ENCODE results near the gene CACNA1B. TPM values are rescaled to one million over a fixed set of nuclear protein-coding genes. Genes with fewer than 3 reads are reported as not detected.
"Not testable (repeated sequence)": the region's sequence is repeated elsewhere in the genome, so short reads cannot be mapped to it uniquely, and the experiment has no call there.

CACNA1B gene
- total and polyA plus RNA-seq, 2 donors from 2014 or later, result 0.03 TPM; not detected in 1

DNA sequence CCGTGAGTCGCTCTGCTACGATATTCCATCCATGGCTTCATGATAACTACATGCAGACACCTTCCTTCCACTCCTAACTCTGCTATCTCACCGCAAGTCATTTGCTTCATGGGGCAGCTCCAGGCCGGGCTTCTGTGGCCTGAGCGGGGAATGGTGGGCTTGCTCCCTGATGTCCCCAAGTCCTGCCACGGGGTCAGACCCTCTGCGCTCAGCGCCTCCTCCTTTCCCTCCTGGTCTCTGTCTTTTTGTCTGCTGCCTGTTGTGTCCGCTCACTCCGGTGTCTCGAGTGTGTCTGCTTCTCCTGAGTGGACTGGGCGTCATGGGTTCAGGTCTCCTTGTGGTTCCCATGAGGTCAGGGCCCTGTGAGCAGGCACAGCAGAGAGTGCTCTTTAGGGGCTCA is 139.6 kb downstream of the CACNA1B start:
- no peaks in the 10 kb centered on the region for H3K27me3 ChIP-seq (ENCODE audit: control insufficient read depth, insufficient read depth, low read length)
- no peak overlapping the region for H3K4me3 ChIP-seq (ENCODE audit: low read length in 3 of 3)
- TF ChIP-seq, protein P1, sequence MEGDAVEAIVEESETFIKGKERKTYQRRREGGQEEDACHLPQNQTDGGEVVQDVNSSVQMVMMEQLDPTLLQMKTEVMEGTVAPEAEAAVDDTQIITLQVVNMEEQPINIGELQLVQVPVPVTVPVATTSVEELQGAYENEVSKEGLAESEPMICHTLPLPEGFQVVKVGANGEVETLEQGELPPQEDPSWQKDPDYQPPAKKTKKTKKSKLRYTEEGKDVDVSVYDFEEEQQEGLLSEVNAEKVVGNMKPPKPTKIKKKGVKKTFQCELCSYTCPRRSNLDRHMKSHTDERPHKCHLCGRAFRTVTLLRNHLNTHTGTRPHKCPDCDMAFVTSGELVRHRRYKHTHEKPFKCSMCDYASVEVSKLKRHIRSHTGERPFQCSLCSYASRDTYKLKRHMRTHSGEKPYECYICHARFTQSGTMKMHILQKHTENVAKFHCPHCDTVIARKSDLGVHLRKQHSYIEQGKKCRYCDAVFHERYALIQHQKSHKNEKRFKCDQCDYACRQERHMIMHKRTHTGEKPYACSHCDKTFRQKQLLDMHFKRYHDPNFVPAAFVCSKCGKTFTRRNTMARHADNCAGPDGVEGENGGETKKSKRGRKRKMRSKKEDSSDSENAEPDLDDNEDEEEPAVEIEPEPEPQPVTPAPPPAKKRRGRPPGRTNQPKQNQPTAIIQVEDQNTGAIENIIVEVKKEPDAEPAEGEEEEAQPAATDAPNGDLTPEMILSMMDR (IDR thresholded peaks at IDR 0.05; ENCODE audit: borderline replicate concordance, extremely low read depth, insufficient read depth), result no peak
- no peak overlapping the region for H3K9ac ChIP-seq (ENCODE audit: low read length in 3 of 3)
- no peak for FAIRE-seq
- DNase-seq, result no peak
- no peaks in the 10 kb centered on the region for H3K4me1 ChIP-seq (ENCODE audit: control insufficient read depth in 2 of 3, insufficient read depth in 2 of 3, low read depth in 1 of 3, low read length in 3 of 3)
- H3K27ac ChIP-seq (ENCODE audit: low read depth in 2 of 2, low read length in 2 of 2), result no peak overlapping the region
- intact Hi-C loops (cut with DNase I), result no loop called here
- no peaks in the 10 kb centered on the region for H3K9me3 ChIP-seq (ENCODE audit: control insufficient read depth in 2 of 3, insufficient read depth in 1 of 3, low read length in 3 of 3)
- no peaks in the 10 kb centered on the region for H3K36me3 ChIP-seq (ENCODE audit: control insufficient read depth in 2 of 3, insufficient read depth in 3 of 3, low read length in 3 of 3)

GRCh38 chr9:138019514-138019913 is 141.9 kb downstream of the CACNA1B start:
- H3K9me3 ChIP-seq (ENCODE audit: control insufficient read depth in 2 of 3, insufficient read depth in 1 of 3, low read length in 3 of 3); H3K27ac ChIP-seq (ENCODE audit: low read depth in 2 of 2, low read length in 2 of 2); FAIRE-seq; H3K4me1 ChIP-seq (ENCODE audit: control insufficient read depth in 2 of 3, insufficient read depth in 2 of 3, low read depth in 1 of 3, low read length in 3 of 3); H3K9ac ChIP-seq (ENCODE audit: low read length in 3 of 3); H3K4me3 ChIP-seq (ENCODE audit: low read length in 3 of 3); DNase-seq; intact Hi-C loops (cut with DNase I); H3K27me3 ChIP-seq (ENCODE audit: control insufficient read depth, insufficient read depth, low read length); H3K36me3 ChIP-seq (ENCODE audit: control insufficient read depth in 2 of 3, insufficient read depth in 3 of 3, low read length in 3 of 3): not testable (repeated sequence)

DNA sequence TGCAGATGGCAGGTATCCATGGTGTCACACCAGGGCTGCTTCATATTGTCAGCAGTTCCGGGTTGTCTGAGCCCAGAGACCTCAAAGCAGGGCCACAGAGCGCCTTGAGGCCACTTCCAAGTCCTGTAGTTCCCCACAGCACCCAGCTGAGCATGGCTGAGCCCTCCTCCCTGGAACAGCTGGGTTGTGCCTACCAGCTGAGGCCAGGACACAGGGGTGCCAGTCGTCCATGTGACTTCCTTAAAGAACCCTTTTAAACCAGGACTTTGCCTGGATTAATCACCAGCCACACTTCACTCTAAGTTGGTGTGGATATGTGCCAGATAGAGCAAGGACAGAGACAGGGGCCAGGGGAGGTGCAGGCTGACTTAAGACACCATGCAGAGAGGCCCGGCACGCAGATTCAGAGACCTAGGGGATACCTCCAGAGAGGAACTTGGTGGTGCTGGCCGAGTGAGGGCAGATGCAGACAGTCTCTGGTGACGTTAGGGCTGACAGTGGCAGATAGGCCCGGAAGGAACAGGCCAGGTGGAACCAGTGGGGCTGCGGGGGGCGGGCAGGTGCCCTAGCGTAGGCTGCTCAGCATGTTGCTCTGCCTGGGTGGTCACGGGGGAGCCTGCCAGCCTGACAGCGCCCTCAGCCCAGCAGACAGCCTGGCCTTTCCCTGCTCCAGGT is 142.7 kb downstream of the CACNA1B start:
- H3K9me3 ChIP-seq (ENCODE audit: control insufficient read depth in 2 of 3, insufficient read depth in 1 of 3, low read length in 3 of 3), result no peaks in the 10 kb centered on the region
- H3K27me3 ChIP-seq (ENCODE audit: control insufficient read depth, insufficient read depth, low read length), result peaks cover 4% of the 10 kb centered on the region
- no peaks in the 10 kb centered on the region for H3K4me1 ChIP-seq (ENCODE audit: control insufficient read depth in 2 of 3, insufficient read depth in 2 of 3, low read depth in 1 of 3, low read length in 3 of 3)
- TF ChIP-seq, protein P1 (IDR thresholded peaks at IDR 0.05; ENCODE audit: borderline replicate concordance, extremely low read depth, insufficient read depth), result no peak
- intact Hi-C loops (cut with DNase I), result no loop called here
- H3K36me3 ChIP-seq (ENCODE audit: control insufficient read depth in 2 of 3, insufficient read depth in 3 of 3, low read length in 3 of 3), result no peaks in the 10 kb centered on the region
- DNase-seq (peak in 1 of 5 donors; percentile 11), FAIRE-seq (no peak)
- H3K4me3 ChIP-seq (ENCODE audit: low read length in 3 of 3), result no peak overlapping the region
- no peak overlapping the region for H3K9ac ChIP-seq (ENCODE audit: low read length in 3 of 3)
- no peak overlapping the region for H3K27ac ChIP-seq (ENCODE audit: low read depth in 2 of 2, low read length in 2 of 2)

GRCh38 chr9:138020795-138021182 is 143.2 kb downstream of the CACNA1B start:
- peaks cover 4% of the 10 kb centered on the region for H3K27me3 ChIP-seq (ENCODE audit: control insufficient read depth, insufficient read depth, low read length)
- no peaks in the 10 kb centered on the region for H3K36me3 ChIP-seq (ENCODE audit: control insufficient read depth in 2 of 3, insufficient read depth in 3 of 3, low read length in 3 of 3)
- no peaks in the 10 kb centered on the region for H3K9me3 ChIP-seq (ENCODE audit: control insufficient read depth in 2 of 3, insufficient read depth in 1 of 3, low read length in 3 of 3)
- no peak overlapping the region for H3K27ac ChIP-seq (ENCODE audit: low read depth in 2 of 2, low read length in 2 of 2)
- no peak overlapping the region for H3K4me3 ChIP-seq (ENCODE audit: low read length in 3 of 3)
- FAIRE-seq (no peak), DNase-seq (no peak)
- TF ChIP-seq, protein P1 (IDR thresholded peaks at IDR 0.05; ENCODE audit: borderline replicate concordance, extremely low read depth, insufficient read depth), result no peak
- H3K9ac ChIP-seq (ENCODE audit: low read length in 3 of 3), result no peak overlapping the region
- H3K4me1 ChIP-seq (ENCODE audit: control insufficient read depth in 2 of 3, insufficient read depth in 2 of 3, low read depth in 1 of 3, low read length in 3 of 3), result no peaks in the 10 kb centered on the region
- intact Hi-C loops (cut with DNase I), result no loop called here

Data from kidney (tissue), 14 donors.